ENCODE measurements around the gene PSORS1C1. TPM values are rescaled to one million over a fixed set of nuclear protein-coding genes. Genes with fewer than 3 reads are reported as not detected.

The PSORS1C1 gene
- total and polyA plus RNA-seq, 2 experiments from 2014 or later = 1.4 to 4.6 TPM

DNA sequence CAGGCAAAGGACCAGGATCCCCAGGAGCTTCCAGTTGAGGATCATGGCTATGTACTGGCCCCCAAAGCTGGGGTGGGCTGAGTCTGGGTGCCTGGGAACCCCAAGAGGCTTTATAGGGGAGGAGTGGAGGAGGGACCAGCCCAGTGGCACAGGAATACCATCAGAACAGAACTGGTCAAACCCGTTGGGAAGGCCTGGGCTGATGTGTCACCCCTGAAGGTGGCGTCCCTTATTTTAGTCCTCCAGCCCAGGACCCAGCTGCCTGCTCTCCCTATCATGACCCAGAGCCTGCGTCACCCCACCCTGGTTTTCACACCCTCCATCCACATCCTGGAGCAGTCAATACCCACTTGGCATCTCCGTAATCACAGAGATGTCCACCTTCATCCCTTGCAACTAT is 24.4 kb downstream of the PSORS1C1 start, which contains the start of gene PSORS1C2:
Gene PSORS1C2, minus strand, starts transcription at position 85 of the 400 bp plus-strand sequence. Its CDS starts 40 bp downstream, at position 45.
- H3K4me1 ChIP-seq (ENCODE audit: insufficient read depth) = peaks cover 4% of the 10 kb centered on the region
- no peak within 1 kb of the TSS for H2AFZ ChIP-seq
- no peaks in the 10 kb centered on the region for H4K20me1 ChIP-seq (ENCODE audit: insufficient read depth, poor library complexity, severe bottlenecking)
- H3K4me2 ChIP-seq = no peak within 1 kb of the TSS
- no peaks in the 10 kb centered on the region for H3K9me2 ChIP-seq (replicated peaks; ENCODE audit: insufficient read depth)
- H3K9me3 ChIP-seq (ENCODE audit: low read depth) = no peaks in the 10 kb centered on the region
- no peaks in the 10 kb centered on the region for H3K27me3 ChIP-seq
- H3K79me2 ChIP-seq = no peaks in the 10 kb centered on the region
- no peak within 1 kb of the TSS for H3K4me3 ChIP-seq
- TF ChIP-seq, protein P1, sequence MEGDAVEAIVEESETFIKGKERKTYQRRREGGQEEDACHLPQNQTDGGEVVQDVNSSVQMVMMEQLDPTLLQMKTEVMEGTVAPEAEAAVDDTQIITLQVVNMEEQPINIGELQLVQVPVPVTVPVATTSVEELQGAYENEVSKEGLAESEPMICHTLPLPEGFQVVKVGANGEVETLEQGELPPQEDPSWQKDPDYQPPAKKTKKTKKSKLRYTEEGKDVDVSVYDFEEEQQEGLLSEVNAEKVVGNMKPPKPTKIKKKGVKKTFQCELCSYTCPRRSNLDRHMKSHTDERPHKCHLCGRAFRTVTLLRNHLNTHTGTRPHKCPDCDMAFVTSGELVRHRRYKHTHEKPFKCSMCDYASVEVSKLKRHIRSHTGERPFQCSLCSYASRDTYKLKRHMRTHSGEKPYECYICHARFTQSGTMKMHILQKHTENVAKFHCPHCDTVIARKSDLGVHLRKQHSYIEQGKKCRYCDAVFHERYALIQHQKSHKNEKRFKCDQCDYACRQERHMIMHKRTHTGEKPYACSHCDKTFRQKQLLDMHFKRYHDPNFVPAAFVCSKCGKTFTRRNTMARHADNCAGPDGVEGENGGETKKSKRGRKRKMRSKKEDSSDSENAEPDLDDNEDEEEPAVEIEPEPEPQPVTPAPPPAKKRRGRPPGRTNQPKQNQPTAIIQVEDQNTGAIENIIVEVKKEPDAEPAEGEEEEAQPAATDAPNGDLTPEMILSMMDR (IDR thresholded peaks at IDR 0.05; ENCODE audit: poor library complexity) = no peak
- TF ChIP-seq EZH2 (IDR thresholded peaks at IDR 0.05; ENCODE audit: borderline replicate concordance) = no peak
- TF ChIP-seq EZH2phosphoT487 (IDR thresholded peaks at IDR 0.05; ENCODE audit: low read depth, severe bottlenecking, unreplicated experiment) = no peak
- no peaks in the 10 kb centered on the region for H3K36me3 ChIP-seq (replicated peaks; ENCODE audit: insufficient read depth, low read depth)
- H3K27ac ChIP-seq = no peak within 1 kb of the TSS
- no peak for DNase-seq (ENCODE audit: low spot score)
- WGBS (ENCODE audit: low lambda C conversion rate, missing lambda C conversion rate) = 97% methylated on average over 4 of the region's 4 CpGs

DNA sequence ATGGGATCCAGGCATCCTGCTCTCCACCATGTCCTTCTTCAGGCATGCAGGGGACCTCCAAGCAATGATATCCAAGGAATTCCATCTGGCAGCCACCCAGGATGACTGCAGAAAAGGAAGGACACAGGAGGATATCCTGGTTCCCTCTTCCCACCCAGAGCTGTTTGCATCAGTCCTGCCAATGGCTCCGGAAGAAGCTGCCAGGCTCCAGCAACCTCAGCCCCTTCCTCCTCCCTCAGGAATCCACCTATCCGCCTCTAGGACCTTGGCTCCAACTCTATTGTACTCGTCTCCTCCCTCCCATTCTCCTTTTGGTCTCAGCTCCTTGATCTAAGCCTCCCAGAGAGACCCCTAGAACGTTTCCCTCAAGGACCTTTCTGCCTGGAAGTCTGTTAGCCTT is 25.0 kb downstream of the PSORS1C1 start:
- Histone ChIP-seq H2AFZ (no peak overlapping the region), H3K4me2 (no peak overlapping the region)
- 22% methylated on average over 4 of the region's 4 CpGs for WGBS (ENCODE audit: low lambda C conversion rate, missing lambda C conversion rate)

DNA sequence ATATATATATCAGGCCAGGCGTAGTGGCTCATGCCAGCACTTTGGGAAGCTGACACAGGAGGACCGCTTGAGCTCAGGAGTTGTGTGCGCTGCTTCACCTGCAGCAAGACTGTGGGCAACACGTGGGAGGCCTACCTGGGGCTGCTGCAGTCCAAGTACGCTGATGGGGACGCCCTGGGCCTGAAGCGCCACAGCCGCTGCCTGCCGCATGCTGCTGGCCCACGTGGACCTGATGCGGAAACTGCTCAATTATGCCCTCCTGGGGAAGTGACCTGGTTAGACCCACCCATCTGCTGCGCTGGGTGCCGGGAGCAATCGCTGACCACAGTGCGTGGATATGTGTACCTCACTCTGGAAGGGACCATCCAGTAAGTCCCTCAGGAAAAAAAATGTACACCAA is 26.0 kb downstream of the PSORS1C1 start:
- no peaks in the 10 kb centered on the region for H3K9me2 ChIP-seq (replicated peaks; ENCODE audit: insufficient read depth)
- no peaks in the 10 kb centered on the region for H4K20me1 ChIP-seq (ENCODE audit: insufficient read depth, poor library complexity, severe bottlenecking)
- TF ChIP-seq, protein P1 (IDR thresholded peaks at IDR 0.05; ENCODE audit: poor library complexity) = no peak
- TF ChIP-seq EZH2phosphoT487 (IDR thresholded peaks at IDR 0.05; ENCODE audit: low read depth, severe bottlenecking, unreplicated experiment) (no peak), EZH2 (IDR thresholded peaks at IDR 0.05; ENCODE audit: borderline replicate concordance) (no peak)
- no peak overlapping the region for H2AFZ ChIP-seq
- no peaks in the 10 kb centered on the region for H3K79me2 ChIP-seq
- H3K36me3 ChIP-seq (replicated peaks; ENCODE audit: insufficient read depth, low read depth) = no peaks in the 10 kb centered on the region
- no peak overlapping the region for H3K4me2 ChIP-seq
- no peaks in the 10 kb centered on the region for H3K27me3 ChIP-seq
- peaks cover 4% of the 10 kb centered on the region for H3K4me1 ChIP-seq (ENCODE audit: insufficient read depth)
- WGBS (ENCODE audit: low lambda C conversion rate, missing lambda C conversion rate) = 86% methylated on average over 15 of the region's 15 CpGs
- no peak for DNase-seq (ENCODE audit: low spot score)
- no peaks in the 10 kb centered on the region for H3K9me3 ChIP-seq (ENCODE audit: low read depth)
- no peak overlapping the region for H3K4me3 ChIP-seq
- no peak overlapping the region for H3K27ac ChIP-seq

More for the DNA sequence above, 25.0 kb downstream of the PSORS1C1 start:
- Histone ChIP-seq H3K4me3 (no peak overlapping the region), H3K9me2 (replicated peaks; ENCODE audit: insufficient read depth) (no peaks in the 10 kb centered on the region), H3K36me3 (replicated peaks; ENCODE audit: insufficient read depth, low read depth) (no peaks in the 10 kb centered on the region), H3K27me3 (no peaks in the 10 kb centered on the region), H4K20me1 (ENCODE audit: insufficient read depth, poor library complexity, severe bottlenecking) (no peaks in the 10 kb centered on the region), H3K79me2 (no peaks in the 10 kb centered on the region), H3K9me3 (ENCODE audit: low read depth) (no peaks in the 10 kb centered on the region), H3K27ac (no peak overlapping the region), H3K4me1 (ENCODE audit: insufficient read depth) (peaks cover 4% of the 10 kb centered on the region)
- no peak for DNase-seq (ENCODE audit: low spot score)
- TF ChIP-seq, protein P1 (IDR thresholded peaks at IDR 0.05; ENCODE audit: poor library complexity) = no peak
- TF ChIP-seq EZH2phosphoT487 (IDR thresholded peaks at IDR 0.05; ENCODE audit: low read depth, severe bottlenecking, unreplicated experiment) (no peak), EZH2 (IDR thresholded peaks at IDR 0.05; ENCODE audit: borderline replicate concordance) (no peak)
